Fibroblast of the conjunctiva (primary cell): ENCODE results near the gene XNDC1N.

Source experiments
- DNase-seq: peaks from one replicate; pipeline ENCODE4 v3.0.0-alpha.2; 2010; ENCODE audit warnings: low read depth

XNDC1N gene, protein sequence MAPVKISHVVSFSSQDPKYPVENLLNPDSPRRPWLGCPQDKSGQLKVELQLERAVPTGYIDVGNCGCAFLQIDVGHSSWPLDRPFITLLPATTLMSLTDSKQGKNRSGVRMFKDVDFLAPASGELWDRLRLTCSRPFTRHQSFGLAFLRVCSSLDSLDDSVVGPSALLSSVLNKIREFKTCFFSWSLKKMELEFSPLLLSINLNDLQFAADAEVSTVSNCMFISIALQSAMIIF

DNA sequence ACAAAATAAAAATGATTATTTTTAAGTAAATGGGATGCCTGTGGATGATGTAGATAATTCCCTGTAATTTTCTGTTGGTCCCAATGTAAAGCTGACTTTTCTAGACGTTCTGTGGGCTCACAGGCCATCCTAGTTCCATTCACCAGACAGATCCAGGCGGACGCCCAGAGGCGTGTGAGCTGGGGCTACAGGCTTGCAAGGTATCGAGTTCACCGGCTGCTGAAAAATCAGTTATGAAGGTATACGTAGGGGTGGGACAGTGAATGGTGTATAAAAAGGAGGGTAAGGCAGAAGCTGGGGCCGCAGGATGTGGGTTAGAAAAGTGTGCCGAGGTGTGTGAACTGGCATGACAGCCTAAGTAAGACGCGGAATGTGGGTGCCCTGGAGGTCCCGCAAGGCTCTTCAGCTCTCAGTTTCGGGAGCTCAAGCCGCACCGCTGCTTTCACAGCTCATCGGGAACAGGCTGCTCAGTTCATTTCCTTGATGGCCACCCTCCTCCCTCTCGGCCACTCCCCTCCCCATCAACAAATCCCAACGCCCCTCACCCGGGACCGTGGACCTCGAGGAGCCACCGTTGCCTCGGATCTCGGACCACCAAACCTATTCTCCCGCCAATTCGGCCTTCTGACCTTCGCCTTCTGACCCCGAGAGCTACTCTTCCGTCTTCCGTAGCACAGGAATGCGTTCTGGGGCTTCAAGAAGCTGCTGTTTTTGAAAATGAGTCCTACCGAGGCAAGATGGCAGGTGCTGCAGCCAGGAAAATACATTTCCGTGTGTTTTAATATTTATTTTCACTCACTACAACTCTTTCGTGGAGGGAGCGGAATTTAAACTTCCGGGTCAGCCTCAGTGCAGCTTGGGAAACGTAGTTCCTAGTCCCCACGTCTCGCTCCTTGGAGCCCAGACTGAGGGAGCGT, at the start of gene XNDC1N:
XNDC1N (minus strand) TSS at position 775 of the 917 bp plus-strand sequence. CDS start 5,241 bp downstream, outside the sequence.
- DNase-seq, result peak; percentile 58

DNA sequence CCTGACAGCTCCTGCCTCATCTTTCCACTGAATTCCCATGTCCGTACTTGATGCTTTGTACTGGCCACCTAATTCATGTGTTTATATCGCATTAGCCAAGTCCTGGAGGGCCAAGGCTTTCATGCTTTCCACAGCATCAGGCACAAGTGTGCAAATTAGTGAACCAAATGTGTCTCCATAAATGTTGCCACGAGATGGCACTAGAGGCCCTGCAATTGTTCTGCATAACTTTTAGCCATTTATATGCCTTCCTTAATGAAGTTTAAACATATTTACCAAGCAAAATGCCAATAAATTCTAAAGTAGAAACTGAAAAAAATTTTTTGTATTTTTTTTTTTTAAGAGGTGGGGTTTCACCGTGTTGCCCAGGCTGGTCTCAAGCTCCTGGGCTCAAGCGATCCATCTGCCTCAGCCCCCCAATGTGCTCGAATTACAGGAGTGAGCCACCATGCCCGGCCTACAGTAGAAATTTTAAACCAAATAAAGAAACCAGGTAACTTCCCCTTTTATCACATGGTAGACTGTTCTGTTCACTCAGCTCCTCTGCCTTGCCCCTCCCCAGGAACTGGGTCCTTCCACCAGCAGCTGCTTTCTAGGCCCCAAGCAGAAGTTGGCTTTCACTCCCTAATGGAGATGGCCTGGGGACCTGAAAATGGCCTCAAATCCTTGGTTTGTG, 49.5 kb upstream of the XNDC1N start:
- peak; percentile 45 for DNase-seq

DNA sequence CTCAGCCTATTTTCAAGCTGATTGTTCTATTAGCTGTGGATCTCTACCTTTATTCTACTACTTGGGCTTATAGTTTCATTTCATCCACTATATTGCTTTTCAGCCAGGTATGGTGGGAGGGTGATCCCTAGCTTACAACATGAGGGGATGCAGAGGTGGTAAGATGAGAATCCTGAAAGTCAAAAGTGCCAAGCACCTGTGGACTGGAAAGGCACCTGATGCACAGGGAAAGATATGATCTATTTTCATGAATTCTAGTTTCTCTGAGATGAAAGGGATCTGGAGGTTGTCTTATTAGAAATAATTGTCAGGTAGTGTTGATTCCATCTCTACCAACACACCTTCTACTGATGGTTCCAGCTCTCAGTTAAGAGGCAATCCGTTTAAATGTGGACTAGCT, 48.7 kb upstream of the XNDC1N start:
- DNase-seq, result no peak

DNA sequence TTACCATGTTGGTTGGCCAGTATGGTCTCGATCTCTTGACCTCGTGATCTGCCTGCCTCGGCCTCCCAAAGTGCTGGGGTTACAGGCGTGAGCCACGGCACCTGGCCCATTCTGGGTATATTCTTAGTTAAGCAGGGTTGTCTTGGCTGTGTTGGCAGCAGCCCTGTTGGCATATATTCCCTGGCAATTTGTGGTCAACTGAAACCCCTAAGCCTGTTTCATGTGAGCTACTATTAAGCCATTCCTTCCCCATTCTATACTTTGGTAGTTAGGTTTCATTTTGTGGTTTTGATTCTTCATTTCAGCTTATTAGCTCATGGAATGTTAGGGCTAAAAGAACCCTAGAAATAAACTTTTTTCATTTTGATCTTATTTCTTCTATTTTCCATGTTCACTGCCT, 48.2 kb upstream of the XNDC1N start:
- DNase-seq, result no peak

DNA sequence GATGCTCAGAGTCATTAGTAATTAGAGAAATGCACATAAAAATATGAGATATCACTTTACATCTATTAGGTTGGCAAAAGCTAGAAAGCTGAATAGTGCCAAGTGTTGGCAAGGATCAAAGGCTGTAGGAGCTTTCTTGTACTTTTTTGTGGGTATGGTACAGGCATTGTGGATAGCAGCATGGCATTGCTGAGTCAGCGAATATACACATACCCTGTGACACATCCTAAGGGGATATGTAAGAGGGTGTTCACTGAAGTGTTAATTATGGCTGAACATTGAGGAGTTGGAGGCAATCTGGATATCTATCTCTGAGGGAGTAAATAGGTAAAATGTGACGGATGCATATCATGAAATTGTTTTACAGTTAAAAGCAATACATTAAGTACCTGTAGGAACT, 43.3 kb upstream of the XNDC1N start:
- DNase-seq, result no peak

DNA sequence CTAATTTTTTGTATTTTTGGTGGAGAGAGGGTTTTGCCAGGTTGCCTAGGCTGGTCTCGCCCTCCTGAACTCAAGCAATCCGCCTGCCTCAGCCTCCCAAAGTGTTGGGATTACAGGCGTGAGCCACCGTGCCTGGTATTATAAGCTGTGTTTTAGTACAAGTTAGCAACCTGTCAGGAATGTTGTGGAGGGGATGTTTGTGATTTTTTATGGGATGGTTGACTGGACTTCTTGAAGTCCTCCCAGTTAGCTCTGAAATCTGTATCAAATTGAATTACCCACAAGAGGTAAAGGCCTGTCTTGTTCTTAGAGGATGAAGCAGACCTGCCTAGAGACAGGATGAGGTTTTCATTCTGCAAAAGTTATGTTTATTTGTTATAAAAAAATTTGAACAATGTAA, 36.2 kb upstream of the XNDC1N start:
- no peak for DNase-seq

DNA sequence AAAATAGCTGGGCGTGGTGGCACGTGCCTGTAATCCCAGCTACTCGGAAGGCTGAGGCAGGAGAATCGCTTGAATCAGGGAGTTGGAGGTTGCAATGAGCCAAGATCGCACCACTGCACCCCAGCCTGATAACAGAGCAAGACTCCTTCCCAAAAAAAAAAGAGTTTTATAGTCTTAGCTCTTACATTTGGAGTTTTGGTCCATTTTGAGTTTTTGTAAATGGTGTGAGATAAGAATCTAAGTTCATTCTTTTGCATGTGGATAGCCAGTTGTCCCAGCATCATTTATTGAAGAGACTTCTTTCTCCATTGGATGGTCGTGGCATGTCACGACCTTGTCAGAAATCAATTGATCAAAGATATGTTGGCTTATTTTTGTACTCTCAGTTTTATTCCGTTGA, 35.1 kb upstream of the XNDC1N start:
- DNase-seq, result no peak

DNA sequence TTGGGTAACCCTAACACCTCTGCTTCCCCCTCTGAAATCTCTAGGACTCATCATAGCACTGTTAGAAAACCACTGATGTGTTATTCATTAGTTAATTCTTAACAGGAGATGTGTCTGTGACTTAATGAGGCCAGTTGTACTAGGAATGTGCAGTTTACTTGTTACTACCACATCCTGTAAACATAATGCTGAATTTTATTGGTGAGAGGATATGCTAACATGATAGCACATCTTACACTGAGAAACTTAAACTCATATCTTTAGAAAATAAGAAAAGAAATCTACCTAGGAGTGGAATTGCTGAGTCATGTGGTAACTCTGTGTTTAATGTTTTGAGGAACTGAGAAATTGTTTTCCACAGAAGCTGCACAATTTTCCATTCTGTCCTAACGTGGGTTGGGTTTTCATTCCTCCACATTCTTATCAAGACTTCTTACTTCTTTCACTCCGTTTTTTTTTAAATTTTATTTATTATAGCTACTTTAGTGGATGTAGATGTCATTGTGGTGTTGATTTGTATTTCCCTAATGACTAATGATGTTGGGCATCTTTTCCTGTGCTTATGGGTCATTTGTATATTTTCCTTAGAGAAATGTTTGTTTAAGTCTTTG, 34.1 kb upstream of the XNDC1N start:
- peak; percentile 24 for DNase-seq

DNA sequence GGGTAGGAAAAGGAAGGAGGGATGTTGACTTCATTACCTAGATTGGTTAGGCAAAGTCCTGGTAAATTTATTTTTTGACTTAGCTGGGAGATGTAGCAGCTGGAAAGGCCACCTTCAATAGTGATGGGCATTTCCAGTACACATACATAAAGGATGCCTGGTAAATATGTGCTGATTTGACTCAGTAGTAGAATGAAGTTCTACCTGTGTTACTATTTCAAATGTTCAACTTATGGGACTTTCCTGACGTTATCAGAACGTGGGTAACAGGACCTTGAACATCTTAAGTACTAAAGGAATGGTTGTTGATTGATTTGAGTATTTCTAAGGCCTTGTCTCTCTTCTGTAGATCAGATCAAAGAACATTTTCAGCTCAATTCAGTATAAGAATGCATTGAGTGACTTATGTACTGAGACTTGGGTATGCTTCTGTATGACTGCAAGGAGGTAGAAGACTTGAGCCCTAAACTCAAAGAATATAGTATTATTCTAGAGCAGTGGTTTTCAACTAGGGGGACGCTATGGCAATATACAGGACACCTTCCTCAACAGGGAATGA, 27.6 kb upstream of the XNDC1N start:
- no peak for DNase-seq

DNA sequence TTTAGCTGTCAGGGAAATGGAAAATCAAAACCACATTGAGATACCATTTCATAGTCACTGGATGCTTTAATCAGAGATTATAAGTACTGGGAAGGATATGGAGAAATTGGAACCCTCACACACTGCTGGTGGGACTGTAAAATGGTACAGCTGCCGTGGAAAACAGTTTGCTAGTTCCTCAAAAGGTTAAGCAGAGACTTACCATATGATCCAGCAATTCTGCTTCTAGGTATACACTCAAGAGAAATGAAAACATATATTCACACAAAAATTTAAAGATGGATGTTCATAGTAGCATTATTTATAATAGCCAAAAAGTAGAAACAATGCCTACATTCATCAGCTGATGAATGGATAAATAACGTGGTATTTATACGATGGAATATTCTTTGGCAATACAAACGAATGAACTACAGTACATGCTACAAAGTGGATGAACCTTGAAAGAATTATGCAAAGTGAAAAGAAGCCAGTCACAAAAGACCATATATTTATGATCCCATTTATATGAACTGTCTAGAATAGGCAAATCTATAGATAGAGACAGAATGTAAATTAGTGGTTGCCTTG, 23.4 kb upstream of the XNDC1N start:
- no peak for DNase-seq

DNA sequence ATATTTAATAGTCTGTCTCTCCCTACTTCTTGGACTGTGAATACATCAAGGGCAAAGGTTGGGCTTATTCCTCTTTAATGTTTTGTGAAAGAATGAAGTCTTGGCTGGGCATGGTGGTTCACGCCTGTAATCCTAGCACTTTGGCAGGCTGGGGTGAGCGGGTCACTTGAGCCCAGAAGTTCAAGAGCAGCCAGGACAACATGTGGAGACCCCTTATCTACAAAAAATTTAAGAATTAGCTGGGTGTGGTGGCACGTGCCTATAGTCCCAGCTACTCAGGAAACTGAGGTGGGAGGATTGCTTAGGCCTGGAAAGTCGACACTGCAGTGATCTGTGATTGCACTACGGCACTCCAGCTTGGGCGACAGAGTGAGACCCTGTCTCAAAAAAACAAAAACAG, 20.6 kb upstream of the XNDC1N start:
- no peak for DNase-seq

DNA sequence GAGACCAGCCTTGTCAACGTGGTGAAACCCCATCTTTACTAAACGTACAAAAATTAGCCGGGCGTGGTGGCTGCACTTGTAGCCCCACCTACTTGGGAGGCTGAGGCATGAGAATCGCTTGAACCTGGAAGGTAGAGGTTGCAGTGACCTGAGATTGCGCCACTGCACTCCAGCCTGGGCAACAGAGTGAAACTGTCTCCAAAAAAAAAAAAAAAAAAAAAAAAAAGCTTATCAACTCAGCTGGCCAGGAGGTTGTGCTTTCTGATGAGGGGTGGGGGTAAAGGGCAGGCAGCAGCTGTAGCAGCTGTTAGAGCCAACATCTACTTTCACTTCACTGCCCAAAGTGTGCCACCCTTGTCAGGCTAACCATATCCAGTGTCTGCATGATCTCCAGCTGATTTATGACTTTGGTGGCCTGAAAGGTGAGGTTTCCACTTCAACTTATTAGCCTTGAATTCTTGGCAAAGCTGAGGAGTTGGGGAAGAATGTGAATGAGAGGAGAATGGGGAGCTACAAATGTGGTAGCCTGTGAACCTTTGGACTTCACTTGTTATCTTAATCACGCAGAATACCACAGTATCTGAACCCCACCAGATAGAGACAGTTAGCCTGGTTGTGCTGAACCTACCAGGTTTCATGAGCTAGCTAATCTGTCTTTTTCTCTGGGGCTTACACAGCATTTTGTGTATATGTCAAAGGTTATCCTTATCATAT, 20.1 kb upstream of the XNDC1N start:
- no peak for DNase-seq

DNA sequence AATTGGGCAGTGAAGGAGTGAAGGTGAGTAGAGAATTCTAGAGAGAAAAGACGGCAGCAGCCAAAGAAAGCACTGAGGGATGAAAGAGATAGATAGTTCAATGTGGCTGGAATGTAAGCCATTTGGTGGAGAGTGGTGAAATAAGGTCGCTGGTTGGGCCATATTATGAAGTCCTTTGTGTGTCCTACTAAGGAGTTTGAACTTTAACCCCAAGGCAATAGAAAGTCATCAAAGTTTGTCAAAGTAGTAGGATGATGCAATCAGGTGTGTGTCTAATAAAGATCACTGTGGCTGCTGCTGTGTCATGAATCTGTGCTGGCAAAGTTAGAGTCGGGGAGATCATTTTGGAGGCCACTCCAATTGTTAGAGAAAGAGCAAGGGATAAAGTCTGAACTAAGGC, 19.1 kb upstream of the XNDC1N start:
- no peak for DNase-seq

DNA sequence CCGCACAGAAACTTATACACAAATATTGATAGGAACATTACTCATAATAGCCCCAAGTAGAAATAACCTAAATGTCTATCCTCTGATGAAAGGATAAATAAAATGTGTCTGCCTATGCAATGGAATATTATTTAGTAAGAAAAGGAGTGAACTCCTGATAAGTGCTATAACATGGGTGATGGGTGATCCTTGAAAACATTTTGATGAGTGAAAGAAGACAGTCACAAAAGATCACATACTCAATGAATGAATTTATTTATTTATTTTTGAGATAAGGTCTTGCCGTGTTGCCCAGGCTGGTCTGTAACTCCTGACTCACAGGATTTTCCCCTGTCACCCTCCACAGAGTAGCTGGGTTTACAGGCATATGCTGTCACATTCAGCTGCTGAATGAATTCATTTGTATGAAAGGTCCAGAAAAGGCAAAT, 17.8 kb upstream of the XNDC1N start:
- no peak for DNase-seq

DNA sequence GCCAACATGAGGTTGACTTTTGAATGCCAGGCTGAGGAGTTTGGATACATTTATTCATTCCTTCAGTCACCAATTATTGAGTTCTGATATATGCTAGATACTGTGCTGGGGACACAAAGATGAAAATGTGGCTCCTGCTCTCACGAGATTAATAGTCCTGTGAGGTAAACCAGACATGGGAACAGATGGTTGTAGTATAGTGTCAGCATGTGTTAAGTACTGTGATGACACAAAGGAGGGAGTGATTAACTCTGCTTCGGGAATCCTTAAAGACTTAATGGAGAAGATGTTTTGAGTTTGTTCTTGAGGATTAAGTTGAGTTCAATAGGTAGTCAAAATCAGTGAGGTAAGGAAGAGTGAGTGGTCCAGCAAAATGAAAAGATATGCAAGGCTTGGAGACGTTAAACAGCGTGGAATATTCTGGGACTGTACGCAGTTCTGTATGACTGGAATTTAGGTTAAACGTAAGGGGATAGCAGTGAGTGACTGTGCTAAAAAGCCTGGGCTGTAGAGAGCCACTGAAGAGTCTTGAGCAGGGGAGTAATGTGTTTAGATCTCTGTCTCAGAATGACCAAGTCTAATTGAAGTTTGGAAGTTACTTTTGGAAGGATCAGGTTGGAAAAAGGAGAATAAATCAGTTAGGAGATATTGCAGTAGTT, 12.3 kb upstream of the XNDC1N start:
- no peak for DNase-seq

DNA sequence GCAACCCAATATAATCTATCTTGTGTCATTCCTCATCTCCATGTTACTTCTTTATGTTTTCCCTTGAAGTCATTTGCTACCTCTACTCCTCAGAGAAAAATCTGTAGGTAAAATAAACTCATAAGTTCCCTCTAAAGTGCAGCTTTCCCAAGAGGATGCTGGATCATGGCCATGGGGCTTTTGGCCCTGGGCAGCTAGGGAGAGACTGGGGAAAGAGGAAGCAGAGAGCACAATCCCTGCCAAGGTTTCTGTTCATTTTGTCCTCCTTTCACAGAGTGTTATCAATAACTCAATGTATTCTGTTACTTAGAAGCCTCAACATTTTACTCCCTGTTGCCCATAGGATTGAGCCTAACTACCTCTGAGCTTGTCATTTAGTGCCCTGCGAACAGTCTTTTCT, 9.4 kb upstream of the XNDC1N start:
- no peak for DNase-seq

DNA sequence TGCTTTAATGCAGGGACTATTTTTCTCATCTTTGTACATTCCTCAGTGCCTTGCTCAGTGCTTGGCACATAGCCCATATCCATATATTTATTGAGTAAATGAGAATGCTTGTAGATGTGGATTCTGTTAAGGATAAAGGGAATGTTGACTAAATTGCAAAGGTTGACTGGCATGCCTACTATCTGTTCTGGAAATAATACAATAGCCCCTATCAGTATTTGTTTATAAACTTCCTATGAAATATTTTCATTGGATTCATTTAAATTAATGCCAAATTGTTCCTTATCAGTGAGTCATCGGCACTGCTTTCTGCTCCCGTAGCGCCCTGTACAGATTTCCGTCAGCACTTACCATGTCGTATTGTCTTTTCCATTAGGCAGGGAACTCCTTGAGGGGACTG, 8.4 kb upstream of the XNDC1N start:
- DNase-seq, result no peak

DNA sequence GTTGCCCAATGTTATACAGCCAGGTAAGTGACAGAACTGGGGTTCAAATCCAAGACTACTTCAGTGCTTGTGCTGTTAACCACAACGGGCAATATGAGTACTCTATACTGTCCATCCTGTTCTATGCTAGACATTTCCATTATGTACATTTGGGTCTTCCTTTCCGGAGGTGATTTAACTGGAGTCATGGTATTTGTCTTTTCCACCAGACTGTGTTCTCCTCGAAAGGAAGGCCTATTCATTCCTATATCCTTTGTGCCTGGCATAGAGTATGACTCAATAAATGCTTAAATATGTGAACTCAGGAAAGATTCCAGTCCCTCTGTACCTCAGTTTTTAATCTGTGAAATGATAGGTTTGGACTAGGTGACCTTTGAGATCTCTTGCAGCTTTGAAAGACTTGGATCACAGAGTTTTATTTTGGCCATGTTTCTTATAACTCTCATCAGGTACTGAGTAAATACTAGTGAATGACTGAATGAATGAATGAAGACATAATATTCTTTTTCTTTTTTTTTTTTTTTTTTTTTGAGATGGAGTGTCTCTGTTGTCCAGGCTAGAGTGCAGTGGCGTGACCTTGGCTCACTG, 7.0 kb upstream of the XNDC1N start:
- no peak for DNase-seq

DNA sequence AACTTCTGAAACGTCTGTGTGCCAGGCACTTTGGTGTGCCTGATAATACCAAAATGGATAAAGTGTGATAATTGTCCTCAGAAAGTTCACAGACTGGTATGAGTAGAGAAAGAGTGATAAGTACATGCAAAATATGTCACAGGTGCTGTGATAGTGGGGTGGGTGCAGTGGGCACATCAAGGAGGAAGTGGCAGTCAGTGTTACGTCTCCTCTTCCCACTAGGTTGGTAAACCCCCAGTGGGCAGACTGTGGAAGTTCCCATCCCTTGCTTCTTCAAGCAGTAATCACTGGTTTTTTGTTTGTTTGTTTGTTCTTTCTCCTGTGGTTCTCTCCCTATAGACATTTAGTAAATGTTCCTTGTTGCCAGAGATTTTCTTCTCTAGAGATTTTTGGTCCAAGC, 5.8 kb upstream of the XNDC1N start:
- DNase-seq, result no peak
